Activated CD8-positive, alpha-beta memory T cell treated with anti-CD3 and anti-CD28 coated beads, Interleukin-2, amount 50 U/mL, for 24 hours (primary cell): Measurements from ENCODE around the gene MAN2B2.
"Not testable (repeated sequence)": the region's sequence is repeated elsewhere in the genome, so short reads cannot be mapped to it uniquely, and the experiment has no call there.

Experiments used
- DNase-seq: peaks from one replicate; pipeline ENCODE4 v3.0.0-alpha.2; 2020; ENCODE audit errors: extremely low read depth

MAN2B2 gene

GRCh38 chr4:6617246-6617645 lies 42.3 kb downstream of the MAN2B2 start:
- DNase-seq, result no peak

GRCh38 chr4:6618386-6619115 lies 43.6 kb downstream of the MAN2B2 start:
- no peak for DNase-seq

- DNase-seq, result no peak
Measured at GRCh38 chr4:6619116-6619465, 44.1 kb downstream of the MAN2B2 start.

- DNase-seq, result no peak
Measured at GRCh38 chr4:6619466-6620255, 44.7 kb downstream of the MAN2B2 start.

- no peak for DNase-seq
Measured at GRCh38 chr4:6620296-6620695, 45.3 kb downstream of the MAN2B2 start.

GRCh38 chr4:6620891-6621555 lies 46.0 kb downstream of the MAN2B2 start:
- DNase-seq, result no peak

- no peak for DNase-seq
Measured at GRCh38 chr4:6621556-6621927, 46.6 kb downstream of the MAN2B2 start.

GRCh38 chr4:6622744-6623143 lies 47.8 kb downstream of the MAN2B2 start:
- no peak for DNase-seq

GRCh38 chr4:6625256-6625655 lies 50.3 kb downstream of the MAN2B2 start:
- no peak for DNase-seq

- DNase-seq, result no peak
Measured at GRCh38 chr4:6626066-6626465, 51.1 kb downstream of the MAN2B2 start.

- DNase-seq, result no peak
Measured at GRCh38 chr4:6627832-6628231, 52.8 kb downstream of the MAN2B2 start.

GRCh38 chr4:6628484-6628883 lies 53.5 kb downstream of the MAN2B2 start:
- DNase-seq, result not testable (repeated sequence)

- DNase-seq, result no peak
Measured at GRCh38 chr4:6632125-6632524, 57.1 kb downstream of the MAN2B2 start.

- DNase-seq, result no peak
Measured at GRCh38 chr4:6633091-6633906, 58.3 kb downstream of the MAN2B2 start.

GRCh38 chr4:6634746-6635145 lies 59.8 kb downstream of the MAN2B2 start:
- no peak for DNase-seq

- DNase-seq, result no peak
Measured at GRCh38 chr4:6639137-6639680, 64.2 kb downstream of the MAN2B2 start.

- DNase-seq, result peak; percentile 79
Measured at GRCh38 chr4:6640292-6641163, 65.5 kb downstream of the MAN2B2 start, which contains the start of gene MRFAP1. MRFAP1 (plus strand) TSS chr4:6640685; CDS start chr4:6640863, 178 bp downstream.

GRCh38 chr4:6641164-6641970 lies 66.4 kb downstream of the MAN2B2 start:
- DNase-seq, result no peak

GRCh38 chr4:6641971-6642320 lies 67.0 kb downstream of the MAN2B2 start:
- DNase-seq, result no peak
